T47D (cell line): Measurements from ENCODE around the gene CRACR2B.

Experiments
- DNase-seq, 2 experiments: peaks; one replicate each; pipeline versions ENCODE4 v3.0.0 to v3.0.0-alpha.2; 2011 to 2012; ENCODE audit warnings: low read depth in 1 of 2, low spot score in 1 of 2
- JUND ChIP-seq: IDR thresholded peaks from 2 replicates; pipeline ENCODE4 v1.6.1; 2012; ENCODE audit warnings: low read depth
- in situ Hi-C: cut with HindIII; loops from 2 replicates; pipeline ENCODE4 v1.10.0; 2016; ENCODE audit warnings: low sequenced_read_pairs, low pct_unique_long_range_greater_than_20kb

The CRACR2B gene

GRCh38 chr11:871472-871871 is 43.8 kb downstream of the CRACR2B start:
- TF ChIP-seq JUND: no peak
- DNase-seq: no peak
- in situ Hi-C loops: no loop called here

DNA sequence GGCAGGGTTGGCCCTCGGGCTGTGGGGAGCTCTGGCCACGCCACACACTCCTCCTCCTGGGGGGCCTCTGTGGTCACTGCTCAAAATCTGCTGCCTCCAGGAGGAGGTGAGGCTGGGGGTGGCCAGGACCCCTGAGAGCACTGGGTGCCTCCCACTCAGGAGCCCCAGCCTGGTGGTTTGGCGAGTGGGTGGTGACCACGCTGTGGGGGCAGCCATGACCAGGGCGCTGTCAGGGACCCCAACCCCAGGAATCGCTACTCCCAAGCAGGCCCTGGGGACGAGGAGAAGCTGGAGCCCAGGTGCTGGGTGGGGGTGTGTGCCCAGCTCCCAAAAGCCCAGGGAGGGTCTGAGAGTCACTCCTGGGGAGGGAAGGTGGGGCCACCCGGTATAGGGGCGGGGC is 45.1 kb downstream of the CRACR2B start:
- no peak for TF ChIP-seq JUND
- in situ Hi-C loops: no loop called here
- no peak for DNase-seq

DNA sequence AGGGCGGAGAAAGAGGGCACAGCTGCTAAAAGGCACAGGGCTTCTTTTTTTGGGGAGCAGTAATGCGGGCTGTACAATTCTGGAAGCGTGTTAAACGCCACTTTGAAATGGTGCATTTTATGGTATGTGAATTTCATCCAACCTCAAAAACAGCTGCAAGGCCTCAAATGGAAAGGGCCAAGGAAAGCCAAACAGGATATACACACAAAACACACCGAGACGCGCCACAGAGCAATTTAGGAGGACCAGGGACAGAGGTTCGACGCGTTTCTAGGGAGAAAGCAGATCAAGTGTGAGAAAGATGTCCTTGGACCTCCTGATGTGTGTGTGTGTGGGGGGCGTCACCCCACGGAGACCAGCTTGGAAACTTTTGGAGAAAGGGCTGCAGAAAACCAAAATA is 46.0 kb downstream of the CRACR2B start:
- no peak for TF ChIP-seq JUND
- in situ Hi-C loops: no loop called here
- DNase-seq: no peak

- in situ Hi-C loops: no loop called here
These were observed 47.5 kb downstream of the CRACR2B start for GRCh38 chr11:875203-875602.

GRCh38 chr11:875769-876301 is 48.1 kb downstream of the CRACR2B start:
- in situ Hi-C loops: no loop called here
- TF ChIP-seq JUND: no peak
- no peak for DNase-seq

More at GRCh38 chr11:875203-875602, 47.5 kb downstream of the CRACR2B start:
- DNase-seq: no peak
- no peak for TF ChIP-seq JUND

- DNase-seq: no peak
- in situ Hi-C loops: no loop called here
- no peak for TF ChIP-seq JUND
These were observed 48.8 kb downstream of the CRACR2B start for GRCh38 chr11:876545-876944.

DNA sequence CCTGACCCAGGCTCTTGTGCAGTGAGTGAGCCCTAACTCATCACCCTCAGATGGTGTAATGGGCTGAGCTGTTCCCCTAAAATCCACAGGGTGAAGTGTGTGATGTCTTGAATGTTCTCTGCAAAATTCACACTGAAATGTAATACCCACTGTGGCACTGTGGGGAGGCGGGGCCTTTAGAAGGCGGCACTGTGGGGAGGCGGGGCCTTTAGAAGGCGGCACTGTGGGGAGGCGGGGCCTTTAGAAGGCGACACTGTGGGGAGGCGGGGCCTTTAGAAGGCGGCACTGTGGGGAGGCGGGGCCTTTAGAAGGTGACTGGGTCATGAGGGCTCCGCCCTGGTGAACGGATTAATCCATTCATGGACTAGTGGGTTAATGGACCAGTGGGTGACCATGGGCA is 49.8 kb downstream of the CRACR2B start:
- TF ChIP-seq JUND: no peak
- in situ Hi-C loops: no loop called here
- peak in 1 of 2 experiments; percentile 83 for DNase-seq

DNA sequence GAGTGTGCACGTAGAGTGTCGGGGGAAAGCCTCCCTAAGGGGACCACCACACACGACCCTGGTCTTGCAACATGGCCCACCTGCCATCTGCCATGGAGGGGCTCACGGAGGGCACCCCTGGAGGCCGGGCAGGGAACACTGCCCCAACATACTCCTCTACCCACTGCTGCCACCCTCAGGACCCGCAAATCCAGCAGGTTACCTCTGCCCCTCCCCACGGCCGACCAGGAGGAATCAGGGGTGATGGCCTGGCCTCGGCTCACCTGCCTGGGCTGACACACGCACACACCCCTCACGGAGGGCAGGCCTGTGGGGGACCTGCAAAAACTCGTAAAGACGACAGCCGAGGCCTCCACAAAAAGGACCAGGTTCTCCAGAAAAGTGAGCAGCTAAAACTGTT is 52.7 kb downstream of the CRACR2B start:
- DNase-seq: no peak
- TF ChIP-seq JUND: no peak
- in situ Hi-C loops: no loop called here
